GM12891 (cell line): Measurements from ENCODE around the gene TENT4B.
"Not testable (repeated sequence)": the region's sequence is repeated elsewhere in the genome, so short reads cannot be mapped to it uniquely, and the experiment has no call there.

Source experiments
- PAX5 ChIP-seq: IDR thresholded peaks from 2 replicates; pipeline ENCODE4 v1.6.1; 2011; ENCODE audit warnings: low read length, moderate library complexity, mild to moderate bottlenecking; ENCODE audit not compliant: insufficient read depth, severe bottlenecking
- POLR2A ChIP-seq: IDR thresholded peaks from 2 replicates; pipeline ENCODE4 v1.6.1; 2011; ENCODE audit warnings: low read depth, low read length, control low read depth
- POLR2AphosphoS5 ChIP-seq: IDR thresholded peaks from 2 replicates; pipeline ENCODE4 v1.6.1; 2011; ENCODE audit warnings: low read depth, low read length, control low read depth
- POU2F2 ChIP-seq: IDR thresholded peaks from 2 replicates; pipeline ENCODE4 v1.6.1; 2011; ENCODE audit warnings: low read depth, mild to moderate bottlenecking, control low read depth, low read length, moderate library complexity
- SPI1 ChIP-seq: IDR thresholded peaks from 2 replicates; pipeline ENCODE4 v1.6.1; 2011; ENCODE audit warnings: low read depth, low read length, control low read depth
- TAF1 ChIP-seq: IDR thresholded peaks from 2 replicates; pipeline ENCODE4 v1.6.1; 2011; ENCODE audit warnings: low read depth, low read length, control low read depth

DNA sequence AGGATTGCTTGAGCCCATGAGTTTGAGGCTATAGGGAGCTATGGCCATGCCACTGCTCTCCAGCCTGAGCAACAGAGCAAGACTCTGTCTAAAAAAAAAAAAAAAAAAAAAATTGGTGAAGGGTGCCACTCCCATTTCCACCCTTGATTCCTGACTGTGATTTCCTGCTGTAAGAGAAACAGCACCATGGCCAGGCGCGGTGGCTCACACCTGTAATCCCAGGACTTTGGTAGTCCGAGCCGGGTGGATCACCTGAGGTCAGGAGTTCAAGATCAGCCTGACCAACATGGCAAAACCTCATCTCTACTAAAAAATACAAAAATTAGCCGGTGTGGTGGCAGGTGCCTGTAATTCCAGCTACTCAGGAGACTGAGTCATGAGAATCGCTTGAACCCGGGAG, 20.5 kb upstream of the TENT4B start:
- TF ChIP-seq POLR2A, POLR2AphosphoS5, TAF1, POU2F2, SPI1, PAX5: not testable (repeated sequence)
